GM19238 (cell line): ENCODE data around the gene PBX1.
"Not testable (repeated sequence)": the region's sequence is repeated elsewhere in the genome, so short reads cannot be mapped to it uniquely, and the experiment has no call there.

ENCODE experiments used
- DNase-seq: peaks from one replicate; pipeline ENCODE4 v3.0.0; 2011; ENCODE audit warnings: low spot score; ENCODE audit not compliant: insufficient read length

The PBX1 gene

GRCh38 chr1:164589961-164590507 lies 31.1 kb downstream of the PBX1 start:
- DNase-seq = no peak

DNA sequence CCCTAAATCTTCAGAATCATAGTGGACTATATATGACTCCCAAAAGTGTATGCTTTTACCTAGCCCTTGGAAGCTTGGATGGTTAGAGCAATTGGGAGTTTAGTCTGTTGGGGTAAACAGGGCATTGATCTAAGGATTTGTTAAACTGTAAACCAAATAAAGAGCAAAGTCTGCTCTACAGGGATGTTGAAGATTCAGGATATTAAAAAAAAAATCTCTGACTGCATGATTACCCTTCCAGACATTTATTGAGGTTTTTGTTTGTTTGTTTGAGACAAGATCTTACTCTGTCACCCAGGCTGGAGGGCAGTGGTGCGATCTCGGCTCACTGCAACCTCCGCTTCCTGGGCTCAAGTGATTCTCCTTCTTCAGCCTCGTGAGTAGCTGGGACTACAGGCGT lies 31.6 kb downstream of the PBX1 start:
- no peak for DNase-seq

- DNase-seq = no peak
Observed at GRCh38 chr1:164591858-164592257, 32.9 kb downstream of the PBX1 start.

DNA sequence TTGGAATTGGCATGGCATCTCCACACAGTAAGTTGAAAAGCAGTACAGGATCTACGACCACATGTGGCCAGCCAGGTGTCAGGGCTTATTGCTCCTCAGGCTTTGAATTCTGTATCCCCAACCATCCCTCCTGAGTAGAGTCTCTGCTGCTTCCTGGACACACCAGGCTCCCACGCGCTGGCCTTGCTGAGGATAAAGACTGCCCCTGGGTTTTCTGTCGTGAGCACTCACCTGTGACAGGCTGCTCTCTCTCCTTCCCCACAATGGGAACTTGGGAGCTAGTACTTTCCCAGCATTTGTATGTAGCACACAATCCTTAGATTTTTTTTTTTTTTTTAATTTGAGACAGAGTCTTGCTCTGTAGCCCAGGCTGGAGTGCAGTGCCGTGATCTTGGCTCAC lies 33.6 kb downstream of the PBX1 start:
- DNase-seq = no peak

DNA sequence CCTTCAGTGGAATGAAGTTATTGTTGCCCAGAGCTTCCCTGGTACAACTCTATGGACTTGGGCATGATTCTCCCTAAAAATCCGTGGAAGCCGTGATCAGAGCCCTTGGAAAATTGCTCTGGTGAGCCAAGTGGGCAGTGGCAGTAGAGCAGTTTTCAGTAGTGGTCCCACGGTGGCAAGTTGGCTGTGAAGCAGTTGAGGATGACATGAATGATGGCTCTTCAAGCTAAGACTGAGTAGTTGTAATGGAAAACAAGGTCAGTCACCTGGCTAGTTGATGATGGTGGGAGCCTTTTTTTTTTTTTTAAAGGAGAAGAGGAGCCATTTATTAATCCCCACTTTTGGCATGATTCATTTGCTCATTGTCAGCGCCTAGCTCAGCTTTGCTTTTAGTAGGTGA lies 36.2 kb downstream of the PBX1 start:
- DNase-seq = no peak

DNA sequence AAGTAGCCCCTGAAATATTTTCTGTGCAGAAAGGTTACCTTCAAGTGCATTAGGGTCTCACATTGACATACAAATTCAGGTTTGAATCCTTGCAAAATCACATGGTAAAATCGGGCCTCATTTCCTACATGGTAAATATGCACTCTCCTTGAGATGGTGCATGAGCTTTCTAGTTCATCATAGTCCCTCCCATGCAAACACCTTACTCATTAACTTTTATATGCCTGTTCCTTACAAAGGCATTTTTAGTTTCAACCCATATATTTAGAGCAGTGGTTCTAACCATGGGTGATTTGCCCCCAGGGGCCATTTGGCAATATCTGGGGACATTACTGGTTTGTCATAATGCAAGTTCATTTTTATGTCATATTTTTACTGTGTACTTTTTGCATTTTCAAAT lies 37.2 kb downstream of the PBX1 start:
- no peak for DNase-seq

GRCh38 chr1:164598719-164599118 lies 39.7 kb downstream of the PBX1 start:
- no peak for DNase-seq

- DNase-seq = no peak
Observed at GRCh38 chr1:164599272-164599671, 40.3 kb downstream of the PBX1 start.

DNA sequence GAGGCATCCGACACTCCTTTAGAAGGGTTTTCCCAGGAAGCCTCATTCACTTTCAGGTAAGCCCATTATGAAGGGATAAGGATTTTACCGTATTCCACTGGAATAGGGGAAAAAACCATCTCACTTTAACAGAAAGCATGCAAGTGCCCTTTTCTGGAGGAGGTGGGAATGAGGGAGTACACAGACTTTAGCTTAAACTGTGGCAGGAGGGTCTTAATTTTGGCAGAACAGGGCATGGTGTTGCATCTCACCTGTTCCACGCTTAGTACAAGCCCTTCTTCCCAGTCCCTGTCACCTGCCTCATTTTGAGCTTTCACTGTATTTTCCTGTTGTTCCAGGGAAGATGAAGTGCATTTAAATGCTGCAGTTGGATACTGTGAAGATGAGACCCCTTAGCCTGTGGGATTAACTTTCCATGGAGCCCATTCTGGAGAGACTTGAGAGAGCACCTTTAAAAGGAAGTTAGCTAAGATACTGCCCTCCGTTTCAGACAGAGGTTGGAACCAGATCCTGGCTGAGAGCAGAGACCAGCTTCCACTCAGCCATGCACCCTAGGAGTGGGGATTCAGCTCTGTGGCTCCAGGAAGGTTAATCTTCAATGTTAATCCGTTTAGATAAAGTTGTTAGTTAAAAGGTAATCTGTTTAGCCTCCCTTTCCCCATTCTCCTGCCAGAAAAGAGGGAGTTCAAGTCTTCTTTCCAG lies 42.6 kb downstream of the PBX1 start:
- DNase-seq = no peak

- no peak for DNase-seq
Observed at GRCh38 chr1:164602101-164602422, 43.1 kb downstream of the PBX1 start.

DNA sequence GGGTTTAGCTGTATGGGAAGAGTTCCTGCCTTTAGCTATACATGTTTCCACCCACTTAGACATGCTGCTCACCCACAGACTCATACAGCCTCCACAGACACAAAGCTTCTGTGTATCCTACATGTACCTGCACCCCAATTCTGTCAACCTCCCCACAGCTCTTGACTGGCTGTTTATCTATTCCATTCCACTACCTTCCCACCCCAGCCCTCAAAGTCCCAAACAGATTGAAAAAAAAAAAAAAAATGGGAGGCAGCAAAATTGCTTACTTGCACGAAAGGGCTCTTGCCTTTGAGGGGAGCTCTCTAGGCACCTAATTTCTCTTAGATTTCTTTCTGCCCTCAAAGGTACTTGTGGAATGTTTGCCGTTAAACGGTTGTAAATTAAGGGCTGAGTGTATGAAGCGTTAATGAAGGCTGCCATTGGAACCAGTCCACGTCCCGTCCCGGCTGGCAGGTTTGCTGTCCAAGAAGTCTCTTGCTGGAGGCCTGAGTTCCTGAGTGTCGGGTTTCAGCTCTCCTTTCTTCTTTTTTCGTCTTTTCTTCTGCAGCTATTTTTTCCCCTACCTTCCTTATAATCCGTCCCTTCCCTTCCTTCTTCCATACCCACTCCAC lies 43.6 kb downstream of the PBX1 start:
- no peak for DNase-seq

DNA sequence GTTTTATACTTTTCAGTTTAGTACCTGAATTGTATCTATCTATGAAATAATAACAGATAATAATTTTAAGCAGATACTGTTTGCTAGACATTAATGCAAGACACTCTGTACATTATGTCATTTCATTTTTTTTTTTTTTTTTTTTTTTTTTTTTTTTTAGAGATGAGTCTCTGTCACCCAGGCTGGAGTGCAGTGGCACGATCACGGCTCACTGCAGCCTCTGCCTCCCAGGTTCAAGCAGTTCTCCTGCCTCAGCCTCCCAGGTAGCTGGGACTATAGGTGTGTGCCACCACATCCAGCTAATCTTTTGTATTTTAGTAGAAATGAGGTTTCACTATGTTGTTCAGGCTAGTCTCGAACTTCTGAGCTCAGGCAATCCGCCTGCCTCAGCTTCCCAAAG lies 44.8 kb downstream of the PBX1 start:
- DNase-seq = not testable (repeated sequence)

GRCh38 chr1:164604541-164604940 lies 45.6 kb downstream of the PBX1 start:
- DNase-seq = no peak

GRCh38 chr1:164605254-164606091 lies 46.5 kb downstream of the PBX1 start:
- DNase-seq = no peak

DNA sequence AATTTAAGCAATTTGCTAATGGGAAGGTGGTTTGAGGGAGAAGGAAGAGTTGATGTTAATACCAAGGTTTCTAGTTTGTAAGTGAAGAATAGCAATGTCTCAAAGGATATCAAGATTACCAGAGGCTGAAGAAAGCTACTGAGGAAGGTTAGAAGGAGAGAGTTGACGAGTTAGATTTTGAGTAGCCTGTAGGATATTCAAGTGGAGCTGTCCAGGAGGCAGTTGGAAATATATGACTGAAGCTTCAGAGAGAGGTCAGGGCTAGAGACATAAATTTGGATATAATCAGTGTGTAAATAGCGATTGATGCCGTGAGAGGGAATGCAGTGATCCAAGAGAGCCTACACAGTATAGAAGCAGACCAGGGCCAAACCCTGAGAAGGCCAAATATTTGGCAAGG lies 48.4 kb downstream of the PBX1 start:
- DNase-seq = no peak

- no peak for DNase-seq
Observed at GRCh38 chr1:164608651-164609057, 49.7 kb downstream of the PBX1 start.

- no peak for DNase-seq
Observed at GRCh38 chr1:164609089-164609488, 50.1 kb downstream of the PBX1 start.

DNA sequence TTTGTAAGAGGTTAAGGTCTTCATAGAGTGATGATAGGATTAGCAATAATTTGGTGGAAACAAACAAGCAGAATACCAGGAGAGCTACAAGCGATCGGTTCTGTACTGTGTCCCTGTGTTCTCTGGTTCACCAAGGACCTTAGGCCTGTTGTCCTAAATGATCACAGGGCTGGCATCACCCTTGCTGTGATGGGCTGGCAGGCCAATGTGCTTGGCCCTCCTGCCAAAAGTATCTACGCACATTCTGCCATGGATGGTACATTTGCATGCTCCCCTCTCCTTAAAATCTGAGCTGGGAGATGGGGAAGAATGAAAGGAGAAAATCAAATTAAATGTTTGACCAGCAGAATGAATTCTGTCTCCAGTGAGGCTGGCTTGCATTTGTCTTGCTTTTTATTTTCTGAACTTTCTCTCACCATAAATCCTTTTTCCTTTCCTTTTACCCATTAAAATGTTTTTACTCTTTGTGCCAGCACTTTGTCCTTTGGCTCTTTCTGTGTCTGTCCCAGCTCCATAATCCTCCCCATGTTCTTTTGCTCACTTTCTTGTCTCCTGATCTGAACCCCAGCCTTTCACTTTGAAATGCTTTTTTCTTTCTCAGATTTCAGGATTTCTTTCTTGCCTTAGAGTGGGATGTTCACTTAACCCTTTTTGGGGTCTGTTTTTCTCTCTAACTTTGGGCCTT lies 51.7 kb downstream of the PBX1 start:
- no peak for DNase-seq

DNA sequence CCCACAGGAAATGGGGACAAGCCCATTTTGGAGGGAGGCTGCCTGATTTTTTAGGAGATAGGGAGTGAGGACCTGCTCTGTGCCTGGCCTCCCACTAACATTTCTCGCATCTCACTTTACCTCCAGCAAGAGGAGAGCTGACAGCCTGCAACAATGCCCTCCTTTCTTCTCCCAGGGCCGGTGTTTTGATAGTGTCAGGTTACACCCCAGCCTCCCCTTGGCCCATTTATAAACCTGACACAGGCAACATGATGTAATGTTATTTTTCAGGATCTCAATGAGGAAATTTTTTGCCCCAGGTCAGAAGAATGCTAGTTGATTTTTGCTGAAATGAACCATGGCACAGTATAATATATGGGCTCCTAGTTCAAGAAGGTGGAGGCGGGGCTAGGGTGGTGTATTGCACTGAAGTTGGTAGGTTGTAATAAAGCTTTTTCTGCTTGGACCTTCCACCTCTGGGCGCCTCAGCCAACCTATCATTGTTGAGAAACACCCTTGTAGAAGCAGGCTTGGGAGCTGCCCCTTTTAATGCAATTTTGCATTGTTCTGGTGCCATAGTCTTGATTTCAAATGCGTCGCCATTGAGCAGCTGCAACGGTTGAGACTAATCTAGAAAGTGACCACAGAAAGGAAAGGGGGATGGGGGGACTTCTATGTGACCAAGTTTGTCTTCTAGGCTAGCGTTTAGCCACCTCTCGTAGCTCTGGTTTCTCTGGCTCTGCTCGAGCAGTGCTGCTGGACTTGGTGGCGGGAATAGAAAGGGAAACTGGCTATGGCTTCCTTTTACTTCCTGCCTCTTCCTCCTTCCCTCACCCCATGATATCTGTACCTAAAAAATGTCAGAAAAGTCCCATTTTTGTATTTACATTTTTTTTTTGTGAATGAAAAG lies 53.0 kb downstream of the PBX1 start:
- DNase-seq = no peak

DNA sequence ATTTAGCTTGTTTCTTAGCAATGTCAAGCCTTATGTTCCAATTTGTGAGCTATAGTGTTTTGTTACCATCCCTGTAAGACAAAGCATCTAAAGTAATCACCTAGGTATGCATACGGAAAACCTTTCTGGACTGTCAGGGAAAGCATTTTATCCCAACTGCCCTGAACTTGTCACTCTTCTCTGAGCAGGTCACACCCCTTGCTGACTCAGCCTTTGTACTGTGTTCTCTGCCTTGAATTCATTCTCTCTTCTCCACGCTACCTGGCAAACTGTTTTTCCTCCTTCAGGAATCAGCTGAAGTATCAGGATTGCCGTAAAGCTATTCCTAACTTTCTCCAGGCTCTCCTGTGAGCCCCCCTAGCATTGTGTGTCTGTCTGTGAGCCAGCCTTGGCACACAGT lies 54.2 kb downstream of the PBX1 start:
- DNase-seq = no peak

DNA sequence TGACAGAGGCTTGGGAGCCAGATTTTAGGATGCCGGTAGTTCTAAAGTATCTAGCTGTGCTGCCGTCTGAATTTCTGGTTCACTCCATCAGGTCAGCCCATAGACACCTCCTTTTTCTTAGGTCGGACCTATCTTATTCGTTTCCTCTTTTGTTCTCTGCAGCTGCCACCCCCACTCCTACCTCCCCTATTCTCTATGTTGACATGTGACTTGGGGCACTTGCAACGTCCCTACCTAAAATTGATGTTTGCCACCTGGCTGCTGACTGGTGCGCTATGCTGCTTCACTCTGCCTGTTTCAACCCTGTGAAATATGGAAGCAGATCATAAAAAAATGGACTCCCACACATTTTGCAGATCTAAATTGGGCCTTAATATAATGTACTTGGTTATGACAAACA lies 55.3 kb downstream of the PBX1 start:
- DNase-seq = no peak
